ENCODE measurements around the gene PLD4.
"Not testable (repeated sequence)": the region's sequence is repeated elsewhere in the genome, so short reads cannot be mapped to it uniquely, and the experiment has no call there.

The PLD4 gene

GRCh38 chr14:104942586-104942985 lies 17.9 kb downstream of the PLD4 start:
- DNase-seq: no peak

- DNase-seq: not testable (repeated sequence)
Observed at GRCh38 chr14:104943216-104944015, 18.7 kb downstream of the PLD4 start.

- not testable (repeated sequence) for DNase-seq
Observed at GRCh38 chr14:104944016-104944308, 19.3 kb downstream of the PLD4 start.

- DNase-seq: not testable (repeated sequence)
Observed at GRCh38 chr14:104944436-104945205, 19.9 kb downstream of the PLD4 start.

GRCh38 chr14:104945266-104945665 lies 20.6 kb downstream of the PLD4 start:
- not testable (repeated sequence) for DNase-seq

- not testable (repeated sequence) for DNase-seq
Observed at GRCh38 chr14:104945986-104946965, 21.6 kb downstream of the PLD4 start.

GRCh38 chr14:104947201-104947600 lies 22.5 kb downstream of the PLD4 start:
- DNase-seq: not testable (repeated sequence)

GRCh38 chr14:104947881-104948735 lies 23.4 kb downstream of the PLD4 start:
- DNase-seq: not testable (repeated sequence)

GRCh38 chr14:104948736-104949031 lies 24.0 kb downstream of the PLD4 start:
- no peak for DNase-seq

GRCh38 chr14:104949406-104949955 lies 24.8 kb downstream of the PLD4 start:
- DNase-seq: not testable (repeated sequence)

GRCh38 chr14:104950021-104950420 lies 25.3 kb downstream of the PLD4 start:
- no peak for DNase-seq

- not testable (repeated sequence) for DNase-seq
Observed at GRCh38 chr14:104950701-104951100, 26.0 kb downstream of the PLD4 start.

GRCh38 chr14:104951863-104952657 lies 27.4 kb downstream of the PLD4 start:
- DNase-seq: not testable (repeated sequence)

GRCh38 chr14:104953097-104953496 lies 28.4 kb downstream of the PLD4 start:
- no peak for DNase-seq

GRCh38 chr14:104953896-104954656 lies 29.4 kb downstream of the PLD4 start:
- DNase-seq: no peak

GRCh38 chr14:104954746-104955395 lies 30.2 kb downstream of the PLD4 start:
- DNase-seq: no peak

- DNase-seq: no peak
Observed at GRCh38 chr14:104955396-104955770, 30.7 kb downstream of the PLD4 start.

- DNase-seq: no peak
Observed at GRCh38 chr14:104956290-104956890, 31.7 kb downstream of the PLD4 start.
